HG02623 (cell line): Measurements from ENCODE around the gene C1QTNF5.

Source experiments
- ATAC-seq: cut with Tn5 transposase; IDR thresholded peaks from one replicate; pipeline ENCODE4 v1.9.1; 2021; ENCODE audit warnings: moderate library complexity; ENCODE audit not compliant: unreplicated experiment

The C1QTNF5 gene

DNA sequence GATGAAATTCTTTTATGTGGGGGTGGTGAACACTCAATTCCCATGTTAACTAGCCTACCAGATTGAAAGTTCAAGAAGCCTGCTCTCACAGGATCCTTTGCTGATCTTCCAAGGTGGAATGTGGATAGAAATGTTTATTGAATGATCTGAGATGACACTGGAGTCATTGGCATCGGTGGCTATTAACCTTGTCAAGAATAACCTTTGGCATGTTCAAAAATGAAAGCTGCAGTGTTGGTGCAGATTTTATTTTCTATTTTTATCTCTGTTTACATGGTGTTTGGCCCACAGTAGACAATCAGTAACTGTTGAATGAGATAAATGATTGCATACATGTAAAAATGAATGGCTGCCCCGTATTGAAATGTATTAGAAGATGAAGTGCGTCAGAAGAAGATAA lies 42.7 kb downstream of the C1QTNF5 start:
- no peak for ATAC-seq

DNA sequence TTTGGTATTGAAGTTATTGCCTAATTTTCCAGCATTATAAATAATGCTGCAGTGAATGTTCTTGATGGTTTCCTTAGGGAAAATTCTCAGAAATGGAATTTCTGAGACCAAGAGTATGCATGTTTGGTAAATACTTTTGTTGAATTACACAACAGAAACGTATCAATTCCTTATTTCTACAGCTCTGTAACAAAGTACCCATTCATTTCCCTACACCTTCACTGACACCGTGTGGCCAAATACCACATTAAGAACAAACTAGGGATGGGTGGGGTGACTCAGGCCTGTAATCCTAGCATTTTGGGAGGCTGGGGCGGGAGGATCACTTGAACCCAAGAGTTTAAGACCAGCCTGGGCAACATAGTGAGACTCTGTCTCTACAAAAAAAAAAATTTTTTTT lies 45.5 kb downstream of the C1QTNF5 start:
- ATAC-seq = no peak

GRCh38 chr11:119293461-119293860 lies 47.2 kb downstream of the C1QTNF5 start:
- ATAC-seq = no peak

GRCh38 chr11:119290894-119291497 lies 49.7 kb downstream of the C1QTNF5 start:
- ATAC-seq = no peak
